PFSK-1 (cell line): ENCODE data around the gene PITPNM3.

Experiments
- FOXP2 ChIP-seq: optimal IDR thresholded peaks from 2 replicates; pipeline ENCODE3; 2011; ENCODE audit warnings: borderline replicate concordance, control low read depth, inconsistent platforms; ENCODE audit not compliant: insufficient read depth; ENCODE audit errors: extremely low read length, extremely low read depth
- POLR2AphosphoS5 ChIP-seq: IDR thresholded peaks from 2 replicates; pipeline ENCODE4 v1.6.1; 2012; ENCODE audit warnings: low read depth, mild to moderate bottlenecking, control low read depth, low read length, moderate library complexity
- REST ChIP-seq, 2 experiments: IDR thresholded peaks; 2 replicates each; pipeline versions ENCODE4 v1.6.1 to v1.8.0; 2011 to 2012; ENCODE audit warnings: low read depth in 2 of 2, low read length in 2 of 2, control low read depth in 1 of 2, inconsistent platforms in 1 of 2, mild to moderate bottlenecking in 1 of 2, moderate library complexity in 1 of 2; ENCODE audit not compliant: insufficient read depth in 1 of 2
- SIN3A ChIP-seq: IDR thresholded peaks from 2 replicates; pipeline ENCODE4 v1.6.1; 2012; ENCODE audit warnings: mild to moderate bottlenecking, low read length, moderate library complexity, borderline replicate concordance; ENCODE audit not compliant: insufficient read depth
- TAF1 ChIP-seq: IDR thresholded peaks from 2 replicates; pipeline ENCODE4 v1.6.1; 2012; ENCODE audit warnings: low read length, control low read depth, borderline replicate concordance; ENCODE audit not compliant: insufficient read depth

PITPNM3 gene

GRCh38 chr17:6415616-6416015, 140.7 kb downstream of the PITPNM3 start:
- TF ChIP-seq FOXP2 = no peak
- no peak for TF ChIP-seq POLR2AphosphoS5
- no peak for TF ChIP-seq TAF1
- TF ChIP-seq SIN3A = no peak
- peak; percentile 60 to 73; a peak in 3 of 4 replicates for TF ChIP-seq REST (IDR thresholded peaks at IDR 0.05; ENCODE audit: insufficient read depth in 1 of 2, low read depth in 2 of 2, low read length in 2 of 2)

GRCh38 chr17:6413065-6413464, 143.3 kb downstream of the PITPNM3 start:
- TF ChIP-seq FOXP2 (no peak), SIN3A (no peak), REST (IDR thresholded peaks at IDR 0.05; ENCODE audit: insufficient read depth in 1 of 2, low read depth in 2 of 2, low read length in 2 of 2) (no peak), POLR2AphosphoS5 (no peak), TAF1 (no peak)

GRCh38 chr17:6408735-6409134, 147.6 kb downstream of the PITPNM3 start:
- TF ChIP-seq TAF1 (no peak), SIN3A (no peak), FOXP2 (no peak), REST (IDR thresholded peaks at IDR 0.05; ENCODE audit: insufficient read depth in 1 of 2, low read depth in 2 of 2, low read length in 2 of 2) (no peak), POLR2AphosphoS5 (no peak)

GRCh38 chr17:6408276-6408675, 148.1 kb downstream of the PITPNM3 start:
- TF ChIP-seq REST (IDR thresholded peaks at IDR 0.05; ENCODE audit: insufficient read depth in 1 of 2, low read depth in 2 of 2, low read length in 2 of 2) = no peak
- TF ChIP-seq SIN3A = 0 out of 2 replicates have a peak, but pooled peaks have one; percentile 44

GRCh38 chr17:6402258-6402657, 154.1 kb downstream of the PITPNM3 start:
- no peak for TF ChIP-seq REST (IDR thresholded peaks at IDR 0.05; ENCODE audit: insufficient read depth in 1 of 2, low read depth in 2 of 2, low read length in 2 of 2)
- TF ChIP-seq TAF1 = no peak
- TF ChIP-seq POLR2AphosphoS5 = no peak
- no peak for TF ChIP-seq FOXP2
- no peak for TF ChIP-seq SIN3A
